Hepatocyte (in vitro differentiated cells): ENCODE results near the gene MEDAG. TPM values are rescaled to one million over a fixed set of nuclear protein-coding genes. Genes with fewer than 3 reads are reported as not detected.

Experiments used
- DNase-seq: peaks from one replicate; pipeline ENCODE4 v3.0.0-alpha.2; 2016; ENCODE audit warnings: low spot score
- H2AFZ ChIP-seq: fragments of 200-600 bp; sonication (generic); 2 replicates; pipeline ENCODE4 v1.6.0; 2016; ENCODE audit warnings: antibody characterized with exemption, mild to moderate bottlenecking
- H3K27ac ChIP-seq: fragments of 200-600 bp; sonication (generic); 2 replicates; pipeline ENCODE4 v1.5.1; 2016; ENCODE audit warnings: mild to moderate bottlenecking
- H3K27me3 ChIP-seq: fragments of 200-600 bp; sonication (generic); 2 replicates; pipeline ENCODE4 v1.6.1; 2016
- H3K36me3 ChIP-seq: fragments of 200-600 bp; sonication (generic); replicated peaks from 2 replicates; pipeline ENCODE4 v1.5.1; 2016; ENCODE audit warnings: low read depth; ENCODE audit not compliant: insufficient read depth
- H3K4me1 ChIP-seq: fragments of 200-600 bp; sonication (generic); 2 replicates; pipeline ENCODE4 v1.5.1; 2016; ENCODE audit warnings: mild to moderate bottlenecking, moderate library complexity; ENCODE audit not compliant: insufficient read depth
- H3K4me2 ChIP-seq: fragments of 200-600 bp; sonication (generic); 2 replicates; pipeline ENCODE4 v1.6.0; 2016
- H3K4me3 ChIP-seq: fragments of 200-600 bp; sonication (generic); 2 replicates; pipeline ENCODE4 v1.5.1; 2016; ENCODE audit warnings: mild to moderate bottlenecking
- H3K79me2 ChIP-seq: fragments of 200-600 bp; sonication (generic); 2 replicates; pipeline ENCODE4 v1.6.0; 2017; ENCODE audit warnings: mild to moderate bottlenecking
- H3K9me2 ChIP-seq: fragments of 200-600 bp; sonication (generic); replicated peaks from 2 replicates; pipeline ENCODE4 v1.6.0; 2017; ENCODE audit warnings: mild to moderate bottlenecking; ENCODE audit not compliant: insufficient read depth
- H3K9me3 ChIP-seq: fragments of 200-600 bp; sonication (generic); 2 replicates; pipeline ENCODE4 v1.5.1; 2016; ENCODE audit warnings: low read depth, mild to moderate bottlenecking
- H4K20me1 ChIP-seq: fragments of 200-600 bp; sonication (generic); 2 replicates; pipeline ENCODE4 v1.6.0; 2016; ENCODE audit warnings: mild to moderate bottlenecking; ENCODE audit not compliant: insufficient read depth, poor library complexity, severe bottlenecking
- EZH2 ChIP-seq: fragments of 200-600 bp; sonication (generic); IDR thresholded peaks from 2 replicates; pipeline ENCODE4 v1.6.1; 2016; ENCODE audit warnings: antibody characterized with exemption, mild to moderate bottlenecking, borderline replicate concordance
- EZH2phosphoT487 ChIP-seq: fragments of 200-600 bp; sonication (generic); IDR thresholded peaks from one replicate; pipeline ENCODE4 v1.6.1; 2018; ENCODE audit warnings: antibody characterized with exemption, mild to moderate bottlenecking, low read depth, moderate library complexity; ENCODE audit not compliant: unreplicated experiment, severe bottlenecking
- WGBS: methylation state at CpG from one replicate; pipeline ENCODE4 v1.1.6; 2016; ENCODE audit warnings: low lambda C conversion rate; ENCODE audit errors: missing lambda C conversion rate; 5-methylcytosine and 5-hydroxymethylcytosine counted together
- polyA plus RNA-seq: library from polyadenylated mRNA; unstranded; fragments of >200 nt; fragmentation: Nextera tagmentation; extraction: Ambion mirVana; gene quantifications from 2 replicates; pipeline ENCODE4 v1.2.1, GENCODE V29; 2016
- total RNA-seq: library from RNA; depleted of rRNA; stranded (reverse); fragments of >200 nt; gene quantifications from 2 replicates; pipeline ENCODE4 v1.2.3, GENCODE V29; 2014
- TF ChIP-seq, protein P1 (sequence below): fragments of 200-600 bp; sonication (generic); IDR thresholded peaks from 2 replicates; pipeline ENCODE4 v1.5.1; 2016; ENCODE audit warnings: antibody characterized with exemption, mild to moderate bottlenecking; ENCODE audit not compliant: poor library complexity

MEDAG gene
- total and polyA plus RNA-seq, 2 experiments from 2014 or later: 0.03 to 0.28 TPM

DNA sequence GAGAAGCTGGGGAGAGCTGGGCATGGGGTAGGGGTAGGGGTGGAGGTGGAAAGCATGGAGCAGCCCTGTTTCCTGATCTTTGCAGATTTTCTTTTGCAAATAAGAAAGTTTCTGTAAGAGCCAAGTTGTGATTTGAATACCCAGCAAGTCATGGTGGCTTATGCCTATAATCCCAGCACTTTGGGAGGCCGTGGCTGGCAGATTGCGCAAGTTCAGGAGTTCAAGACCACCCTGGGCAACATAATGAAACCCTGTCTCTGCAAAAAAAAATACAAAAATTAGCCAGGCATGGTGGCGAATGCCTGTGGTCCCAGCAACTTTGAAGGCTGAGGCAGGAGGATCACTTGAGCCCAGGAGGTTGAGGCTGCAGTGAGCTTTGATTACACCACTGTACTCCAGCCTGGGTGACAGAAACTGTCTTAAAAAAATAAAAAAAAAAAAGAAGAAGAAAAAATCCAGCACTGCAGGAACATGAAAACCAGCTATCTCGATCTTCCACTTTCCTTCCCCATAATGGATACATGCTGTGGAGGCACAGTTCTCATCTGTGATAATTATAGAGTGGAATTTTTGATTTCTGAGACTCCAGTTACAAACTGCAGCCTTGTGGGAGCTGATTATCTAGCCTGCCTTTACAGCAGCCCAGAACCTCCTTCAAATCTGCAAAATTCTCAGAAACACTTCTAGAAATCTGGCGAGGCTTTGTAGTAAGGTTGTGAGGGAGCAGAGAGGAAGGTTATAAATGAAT lies 14.3 kb downstream of the MEDAG start:
- Histone ChIP-seq H2AFZ (no peak overlapping the region), H3K79me2 (no peaks in the 10 kb centered on the region), H3K9me2 (no peaks in the 10 kb centered on the region), H3K9me3 (no peaks in the 10 kb centered on the region), H3K27ac (no peak overlapping the region), H3K36me3 (no peaks in the 10 kb centered on the region), H4K20me1 (no peaks in the 10 kb centered on the region), H3K4me2 (no peak overlapping the region), H3K27me3 (no peaks in the 10 kb centered on the region), H3K4me3 (no peak overlapping the region), H3K4me1 (peaks cover 13% of the 10 kb centered on the region)
- TF ChIP-seq EZH2 (no peak), EZH2phosphoT487 (no peak)
- TF ChIP-seq, protein P1, sequence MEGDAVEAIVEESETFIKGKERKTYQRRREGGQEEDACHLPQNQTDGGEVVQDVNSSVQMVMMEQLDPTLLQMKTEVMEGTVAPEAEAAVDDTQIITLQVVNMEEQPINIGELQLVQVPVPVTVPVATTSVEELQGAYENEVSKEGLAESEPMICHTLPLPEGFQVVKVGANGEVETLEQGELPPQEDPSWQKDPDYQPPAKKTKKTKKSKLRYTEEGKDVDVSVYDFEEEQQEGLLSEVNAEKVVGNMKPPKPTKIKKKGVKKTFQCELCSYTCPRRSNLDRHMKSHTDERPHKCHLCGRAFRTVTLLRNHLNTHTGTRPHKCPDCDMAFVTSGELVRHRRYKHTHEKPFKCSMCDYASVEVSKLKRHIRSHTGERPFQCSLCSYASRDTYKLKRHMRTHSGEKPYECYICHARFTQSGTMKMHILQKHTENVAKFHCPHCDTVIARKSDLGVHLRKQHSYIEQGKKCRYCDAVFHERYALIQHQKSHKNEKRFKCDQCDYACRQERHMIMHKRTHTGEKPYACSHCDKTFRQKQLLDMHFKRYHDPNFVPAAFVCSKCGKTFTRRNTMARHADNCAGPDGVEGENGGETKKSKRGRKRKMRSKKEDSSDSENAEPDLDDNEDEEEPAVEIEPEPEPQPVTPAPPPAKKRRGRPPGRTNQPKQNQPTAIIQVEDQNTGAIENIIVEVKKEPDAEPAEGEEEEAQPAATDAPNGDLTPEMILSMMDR: no peak
- DNase-seq: no peak
- 86% methylated on average over 5 of the region's 5 CpGs for WGBS

DNA sequence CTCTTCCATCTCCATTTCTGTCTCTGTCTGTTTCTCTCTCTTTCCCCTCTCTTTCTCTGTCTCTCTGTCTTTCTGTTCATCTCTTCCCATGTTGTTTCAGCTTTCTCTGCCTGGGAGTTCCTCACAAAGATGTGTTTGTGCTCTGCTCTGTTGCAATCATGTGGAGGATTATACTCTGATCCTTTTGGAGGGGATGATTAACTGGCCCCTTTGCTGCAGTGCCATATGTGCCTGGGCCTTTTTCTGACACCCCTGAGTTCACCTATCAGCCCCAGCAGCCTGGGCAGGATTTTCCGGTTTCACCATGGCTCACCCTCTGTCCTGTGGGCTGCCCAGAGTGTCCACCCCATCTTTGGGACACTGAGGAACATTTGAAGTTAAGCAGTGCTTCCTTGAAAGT lies 17.3 kb downstream of the MEDAG start:
- TF ChIP-seq, protein P1: no peak
- no peak for TF ChIP-seq EZH2
- TF ChIP-seq EZH2phosphoT487: no peak
- H3K9me3 ChIP-seq: no peaks in the 10 kb centered on the region
- no peak overlapping the region for H2AFZ ChIP-seq
- H3K4me3 ChIP-seq: no peak overlapping the region
- DNase-seq: no peak
- WGBS: 50% methylated on average over 1 of the region's 1 CpG
- peak overlapping the region; percentile 40 for H3K27ac ChIP-seq
- H3K27me3 ChIP-seq: no peaks in the 10 kb centered on the region
- no peaks in the 10 kb centered on the region for H4K20me1 ChIP-seq
- no peaks in the 10 kb centered on the region for H3K79me2 ChIP-seq
- H3K36me3 ChIP-seq: no peaks in the 10 kb centered on the region
- H3K4me1 ChIP-seq: peaks cover 8% of the 10 kb centered on the region
- no peak overlapping the region for H3K4me2 ChIP-seq
- no peaks in the 10 kb centered on the region for H3K9me2 ChIP-seq

DNA sequence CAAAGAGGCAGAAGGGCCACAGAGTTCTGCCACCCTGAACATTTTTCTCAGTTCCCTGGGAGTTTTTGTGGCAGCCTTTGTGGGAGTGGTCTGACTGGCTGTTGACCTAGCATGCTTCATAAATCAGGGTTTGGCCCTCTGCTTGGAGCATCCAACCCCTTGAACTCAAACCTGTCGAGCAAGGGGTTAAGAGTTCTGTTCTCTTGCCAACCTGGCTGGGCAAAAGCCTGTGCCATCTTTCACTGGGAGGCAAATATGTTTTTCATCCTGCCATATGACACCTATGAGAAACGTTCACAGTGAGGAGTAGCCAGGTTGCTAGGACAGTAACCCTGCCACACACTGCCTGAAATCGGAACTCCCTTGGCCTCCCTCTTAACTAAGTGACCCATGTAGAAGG lies 18.6 kb downstream of the MEDAG start:
- H3K27me3 ChIP-seq: no peaks in the 10 kb centered on the region
- H3K27ac ChIP-seq: no peak overlapping the region
- DNase-seq: no peak
- H3K9me2 ChIP-seq: no peaks in the 10 kb centered on the region
- H3K4me3 ChIP-seq: no peak overlapping the region
- H4K20me1 ChIP-seq: no peaks in the 10 kb centered on the region
- H3K9me3 ChIP-seq: no peaks in the 10 kb centered on the region
- no peak overlapping the region for H2AFZ ChIP-seq
- no peaks in the 10 kb centered on the region for H3K36me3 ChIP-seq
- H3K4me1 ChIP-seq: peaks cover 8% of the 10 kb centered on the region
- H3K79me2 ChIP-seq: no peaks in the 10 kb centered on the region
- TF ChIP-seq, protein P1: no peak
- TF ChIP-seq EZH2 (no peak), EZH2phosphoT487 (no peak)
- no peak overlapping the region for H3K4me2 ChIP-seq
- 76% methylated on average over 3 of the region's 3 CpGs for WGBS

DNA sequence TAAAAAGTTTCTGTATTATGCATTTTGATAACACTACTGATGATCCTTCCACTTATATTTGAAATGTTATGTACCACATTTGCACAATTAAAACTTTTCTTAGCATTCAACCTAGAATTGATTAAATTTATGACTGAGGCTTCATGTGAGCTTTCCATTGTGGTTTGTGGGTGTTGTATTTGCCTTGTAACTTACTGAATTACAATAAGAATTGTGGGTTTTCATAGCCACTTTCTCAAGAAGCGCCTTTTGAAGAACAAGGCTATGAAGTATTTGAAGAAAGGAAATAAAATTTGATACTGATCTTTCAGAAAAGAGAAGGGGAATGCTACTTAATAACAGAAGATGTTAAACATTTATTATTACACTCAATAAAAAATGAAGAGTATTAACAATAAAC lies 19.4 kb downstream of the MEDAG start:
- TF ChIP-seq, protein P1: no peak
- Histone ChIP-seq H3K27ac (no peak overlapping the region), H3K27me3 (no peaks in the 10 kb centered on the region), H3K9me3 (no peaks in the 10 kb centered on the region), H2AFZ (no peak overlapping the region), H4K20me1 (no peaks in the 10 kb centered on the region), H3K9me2 (no peaks in the 10 kb centered on the region), H3K36me3 (no peaks in the 10 kb centered on the region), H3K4me3 (no peak overlapping the region), H3K4me1 (peaks cover 8% of the 10 kb centered on the region), H3K79me2 (no peaks in the 10 kb centered on the region), H3K4me2 (no peak overlapping the region)
- DNase-seq: no peak
- WGBS: 81% methylated on average over 1 of the region's 1 CpG
